HCT116 (cell line): ENCODE data around the gene ORAI2.

Source experiments
- POLR2A ChIP-seq: IDR thresholded peaks from 2 replicates; pipeline ENCODE4 v1.7.0; 2011; ENCODE audit warnings: borderline replicate concordance; ENCODE audit not compliant: insufficient read depth, insufficient read length; ENCODE audit errors: extremely low read depth
- ZFX ChIP-seq: fragments of 450-650 bp; IDR thresholded peaks from 2 replicates; pipeline ENCODE4 v1.6.1; 2017
- TF ChIP-seq, protein P1 (sequence below): IDR thresholded peaks from 2 replicates; pipeline ENCODE4 v1.6.1; 2012; ENCODE audit warnings: low read depth
- TF ChIP-seq, protein P2 (sequence below), 3 experiments: fragments of 200-600 bp in 1 of 3; sonication (generic) in 1 of 3; IDR thresholded peaks in 2 of 3; conservative IDR thresholded peaks in 1 of 3; 2 replicates each; pipeline ENCODE4 v1.5.1; 2012 to 2017; ENCODE audit warnings: low read depth in 2 of 3, low read length in 2 of 3, antibody characterized with exemption in 1 of 3, borderline replicate concordance in 1 of 3, control low read depth in 1 of 3, mild to moderate bottlenecking in 1 of 3, mixed read lengths in 1 of 3, mixed run types in 1 of 3, moderate library complexity in 1 of 3; ENCODE audit not compliant: insufficient read depth in 1 of 3

DNA sequence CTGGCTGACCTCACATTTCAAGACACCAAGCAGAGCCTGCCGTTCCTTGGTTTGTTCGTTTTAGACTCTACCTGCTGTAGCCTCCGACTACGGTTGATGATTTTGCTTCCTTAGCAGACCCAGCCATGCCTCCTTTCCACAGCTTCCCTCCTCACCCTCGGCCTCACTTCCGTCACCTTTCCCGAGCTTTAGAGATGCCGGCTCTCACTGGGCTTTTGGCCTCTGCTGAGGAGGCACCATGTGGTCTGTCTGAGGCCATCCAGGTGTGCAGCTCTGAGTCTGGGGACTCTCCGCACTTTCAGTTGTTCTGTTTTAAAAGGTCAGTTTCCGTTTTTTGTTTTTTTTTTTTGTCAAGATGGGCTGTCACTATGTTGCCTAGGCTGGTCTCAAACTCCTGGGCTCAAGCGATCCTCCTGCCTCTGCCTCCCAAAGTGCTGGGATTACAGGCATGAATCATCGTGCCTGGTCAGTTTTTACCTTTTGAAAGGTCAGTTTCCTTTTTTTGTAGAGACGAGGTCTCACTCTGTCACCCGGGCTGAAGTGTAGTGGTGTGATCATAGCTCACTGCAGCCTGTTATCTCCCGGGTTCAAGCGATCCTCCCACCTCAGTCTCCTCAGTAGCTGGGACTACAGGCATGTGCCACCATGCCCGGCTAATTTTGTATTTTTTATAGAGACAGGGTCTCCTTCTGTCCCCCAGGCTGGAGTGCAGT, 11.7 kb downstream of the ORAI2 start:
- TF ChIP-seq POLR2A: no peak
- TF ChIP-seq, protein P1, sequence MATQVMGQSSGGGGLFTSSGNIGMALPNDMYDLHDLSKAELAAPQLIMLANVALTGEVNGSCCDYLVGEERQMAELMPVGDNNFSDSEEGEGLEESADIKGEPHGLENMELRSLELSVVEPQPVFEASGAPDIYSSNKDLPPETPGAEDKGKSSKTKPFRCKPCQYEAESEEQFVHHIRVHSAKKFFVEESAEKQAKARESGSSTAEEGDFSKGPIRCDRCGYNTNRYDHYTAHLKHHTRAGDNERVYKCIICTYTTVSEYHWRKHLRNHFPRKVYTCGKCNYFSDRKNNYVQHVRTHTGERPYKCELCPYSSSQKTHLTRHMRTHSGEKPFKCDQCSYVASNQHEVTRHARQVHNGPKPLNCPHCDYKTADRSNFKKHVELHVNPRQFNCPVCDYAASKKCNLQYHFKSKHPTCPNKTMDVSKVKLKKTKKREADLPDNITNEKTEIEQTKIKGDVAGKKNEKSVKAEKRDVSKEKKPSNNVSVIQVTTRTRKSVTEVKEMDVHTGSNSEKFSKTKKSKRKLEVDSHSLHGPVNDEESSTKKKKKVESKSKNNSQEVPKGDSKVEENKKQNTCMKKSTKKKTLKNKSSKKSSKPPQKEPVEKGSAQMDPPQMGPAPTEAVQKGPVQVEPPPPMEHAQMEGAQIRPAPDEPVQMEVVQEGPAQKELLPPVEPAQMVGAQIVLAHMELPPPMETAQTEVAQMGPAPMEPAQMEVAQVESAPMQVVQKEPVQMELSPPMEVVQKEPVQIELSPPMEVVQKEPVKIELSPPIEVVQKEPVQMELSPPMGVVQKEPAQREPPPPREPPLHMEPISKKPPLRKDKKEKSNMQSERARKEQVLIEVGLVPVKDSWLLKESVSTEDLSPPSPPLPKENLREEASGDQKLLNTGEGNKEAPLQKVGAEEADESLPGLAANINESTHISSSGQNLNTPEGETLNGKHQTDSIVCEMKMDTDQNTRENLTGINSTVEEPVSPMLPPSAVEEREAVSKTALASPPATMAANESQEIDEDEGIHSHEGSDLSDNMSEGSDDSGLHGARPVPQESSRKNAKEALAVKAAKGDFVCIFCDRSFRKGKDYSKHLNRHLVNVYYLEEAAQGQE: no peak
- TF ChIP-seq, protein P2, sequence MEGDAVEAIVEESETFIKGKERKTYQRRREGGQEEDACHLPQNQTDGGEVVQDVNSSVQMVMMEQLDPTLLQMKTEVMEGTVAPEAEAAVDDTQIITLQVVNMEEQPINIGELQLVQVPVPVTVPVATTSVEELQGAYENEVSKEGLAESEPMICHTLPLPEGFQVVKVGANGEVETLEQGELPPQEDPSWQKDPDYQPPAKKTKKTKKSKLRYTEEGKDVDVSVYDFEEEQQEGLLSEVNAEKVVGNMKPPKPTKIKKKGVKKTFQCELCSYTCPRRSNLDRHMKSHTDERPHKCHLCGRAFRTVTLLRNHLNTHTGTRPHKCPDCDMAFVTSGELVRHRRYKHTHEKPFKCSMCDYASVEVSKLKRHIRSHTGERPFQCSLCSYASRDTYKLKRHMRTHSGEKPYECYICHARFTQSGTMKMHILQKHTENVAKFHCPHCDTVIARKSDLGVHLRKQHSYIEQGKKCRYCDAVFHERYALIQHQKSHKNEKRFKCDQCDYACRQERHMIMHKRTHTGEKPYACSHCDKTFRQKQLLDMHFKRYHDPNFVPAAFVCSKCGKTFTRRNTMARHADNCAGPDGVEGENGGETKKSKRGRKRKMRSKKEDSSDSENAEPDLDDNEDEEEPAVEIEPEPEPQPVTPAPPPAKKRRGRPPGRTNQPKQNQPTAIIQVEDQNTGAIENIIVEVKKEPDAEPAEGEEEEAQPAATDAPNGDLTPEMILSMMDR (IDR thresholded peaks at IDR 0.05 in 2 of 3, conservative IDR thresholded peaks at IDR 0.05 in 1 of 3; ENCODE audit: borderline replicate concordance in 1 of 3, insufficient read depth in 1 of 3, low read depth in 2 of 3, low read length in 2 of 3): no peak
- TF ChIP-seq ZFX: no peak
